Measurements from ENCODE around the gene GIPR.

- TF ChIP-seq POLR2A (IDR thresholded peaks at IDR 0.05; ENCODE audit: low read depth, low read length) (no peak), CTCF (IDR thresholded peaks at IDR 0.05 in 2 of 3, conservative IDR thresholded peaks at IDR 0.05 in 1 of 3; ENCODE audit: control insufficient read depth in 2 of 3, extremely low read depth in 1 of 3, insufficient read depth in 1 of 3, low read depth in 3 of 3, low read length in 3 of 3) (no peak), JUND (IDR thresholded peaks at IDR 0.05; ENCODE audit: low read depth, low read length) (no peak), RELA (IDR thresholded peaks at IDR 0.05; ENCODE audit: borderline replicate concordance, partially characterized antibody) (no peak), ZNF384 (IDR thresholded peaks at IDR 0.05; ENCODE audit: borderline replicate concordance, low read depth, low read length) (no peak), CHD4 (IDR thresholded peaks at IDR 0.05) (no peak), HDAC6 (IDR thresholded peaks at IDR 0.05; ENCODE audit: unreplicated experiment) (no peak), NR2F1 (conservative IDR thresholded peaks at IDR 0.05) (no peak), ELK1 (IDR thresholded peaks at IDR 0.05; ENCODE audit: low read depth, low read length) (no peak), TCF12 (IDR thresholded peaks at IDR 0.05; ENCODE audit: low read depth, low read length) (no peak), NFIC (IDR thresholded peaks at IDR 0.05; ENCODE audit: low read depth, low read length) (no peak)
- TF ChIP-seq, protein P1, sequence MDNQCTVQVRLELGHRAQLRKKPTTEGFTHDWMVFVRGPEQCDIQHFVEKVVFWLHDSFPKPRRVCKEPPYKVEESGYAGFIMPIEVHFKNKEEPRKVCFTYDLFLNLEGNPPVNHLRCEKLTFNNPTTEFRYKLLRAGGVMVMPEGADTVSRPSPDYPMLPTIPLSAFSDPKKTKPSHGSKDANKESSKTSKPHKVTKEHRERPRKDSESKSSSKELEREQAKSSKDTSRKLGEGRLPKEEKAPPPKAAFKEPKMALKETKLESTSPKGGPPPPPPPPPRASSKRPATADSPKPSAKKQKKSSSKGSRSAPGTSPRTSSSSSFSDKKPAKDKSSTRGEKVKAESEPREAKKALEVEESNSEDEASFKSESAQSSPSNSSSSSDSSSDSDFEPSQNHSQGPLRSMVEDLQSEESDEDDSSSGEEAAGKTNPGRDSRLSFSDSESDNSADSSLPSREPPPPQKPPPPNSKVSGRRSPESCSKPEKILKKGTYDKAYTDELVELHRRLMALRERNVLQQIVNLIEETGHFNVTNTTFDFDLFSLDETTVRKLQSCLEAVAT (IDR thresholded peaks at IDR 0.05) = no peak
These were observed 44.7 kb downstream of the GIPR start for GRCh38 chr19:45712699-45713067.
